PC-3 (cell line): ENCODE results near the gene BCL11B. TPM values are rescaled to one million over a fixed set of nuclear protein-coding genes. Genes with fewer than 3 reads are reported as not detected.

ENCODE experiments used
- ATAC-seq: fragments of 200-7000 bp; cut with Tn5 transposase; 2 replicates; pipeline ENCODE4 v1.9.1; 2020; ENCODE audit warnings: mild to moderate bottlenecking, moderate library complexity
- BruUV-seq: library from RNA; stranded (reverse); fragments of 400-500 nt; replicated peaks from 2 replicates; lab custom pipeline; 2021; lab: Mats Ljungman, UMichigan
- CTCF ChIA-PET: fragments of 300-600 bp; sonication (Branson Sonifier 250); formaldehyde crosslinking; loops from one replicate; lab custom pipeline; 2022; ENCODE audit warnings: antibody characterized with exemption; lab: Charles Lee
- POLR2A ChIA-PET: fragments of 300-600 bp; sonication (Branson Sonifier 250); formaldehyde crosslinking; loops from one replicate; lab custom pipeline; 2022; ENCODE audit warnings: antibody characterized with exemption; ENCODE audit not compliant: unreplicated experiment; lab: Charles Lee
- DNase-seq: peaks from one replicate; pipeline ENCODE4 v3.0.0-alpha.2; 2015
- H2AFZ ChIP-seq: fragments of 300-600 bp; sonication (generic); 2 replicates; pipeline ENCODE4 v1.6.0; 2016; ENCODE audit warnings: antibody characterized with exemption, low read length
- H3F3A ChIP-seq: fragments of 300-600 bp; sonication (generic); one replicate; pipeline ENCODE4 v1.6.0; 2017; ENCODE audit warnings: antibody characterized with exemption, low read length, control low read depth, mild to moderate bottlenecking; ENCODE audit not compliant: unreplicated experiment
- H3K27ac ChIP-seq: fragments of 300-600 bp; sonication (generic); 2 replicates; pipeline ENCODE4 v1.5.1; 2016; ENCODE audit warnings: mild to moderate bottlenecking, low read length
- H3K27me3 ChIP-seq: fragments of 300-600 bp; sonication (generic); 2 replicates; pipeline ENCODE4 v1.6.1; 2016; ENCODE audit warnings: low read length, mixed read lengths
- H3K36me3 ChIP-seq: fragments of 300-600 bp; sonication (generic); 2 replicates; pipeline ENCODE4 v1.6.1; 2016; ENCODE audit warnings: low read depth, mixed run types, low read length, mixed read lengths
- H3K4me1 ChIP-seq: fragments of 300-600 bp; sonication (generic); 2 replicates; pipeline ENCODE4 v1.5.1; 2016; ENCODE audit warnings: low read length; ENCODE audit not compliant: insufficient read depth
- H3K4me2 ChIP-seq: fragments of 300-600 bp; sonication (generic); 2 replicates; pipeline ENCODE4 v1.6.0; 2016; ENCODE audit warnings: low read length
- H3K4me3 ChIP-seq: fragments of 300-600 bp; sonication (generic); 2 replicates; pipeline ENCODE4 v1.5.1; 2016; ENCODE audit warnings: mild to moderate bottlenecking, low read length, mixed read lengths
- H3K79me2 ChIP-seq: fragments of 300-600 bp; sonication (generic); 2 replicates; pipeline ENCODE4 v1.6.1; 2017; ENCODE audit warnings: low read length, mixed read lengths
- H3K9ac ChIP-seq: fragments of 300-600 bp; sonication (generic); 2 replicates; pipeline ENCODE4 v1.6.0; 2016; ENCODE audit warnings: mild to moderate bottlenecking, low read length
- H3K9me2 ChIP-seq: fragments of 300-600 bp; sonication (generic); replicated peaks from 2 replicates; pipeline ENCODE4 v1.6.1; 2016; ENCODE audit warnings: mixed run types, low read length, mixed read lengths
- H3K9me3 ChIP-seq: fragments of 300-600 bp; sonication (generic); 2 replicates; pipeline ENCODE4 v1.6.1; 2016; ENCODE audit warnings: low read length, mixed read lengths
- H4K20me1 ChIP-seq: fragments of 300-600 bp; sonication (generic); 2 replicates; pipeline ENCODE4 v1.6.1; 2016; ENCODE audit warnings: low read length, mixed read lengths
- CTCF ChIP-seq: fragments of 300-600 bp; sonication (generic); conservative IDR thresholded peaks from 2 replicates; pipeline ENCODE4 v1.5.1; 2017; ENCODE audit warnings: antibody characterized with exemption, low read depth, mild to moderate bottlenecking, low read length
- EZH2 ChIP-seq: fragments of 300-600 bp; sonication (generic); IDR thresholded peaks from one replicate; pipeline ENCODE4 v1.6.1; 2017; ENCODE audit warnings: antibody characterized with exemption, mild to moderate bottlenecking, low read length; ENCODE audit not compliant: unreplicated experiment
- EZH2phosphoT487 ChIP-seq: fragments of 300-600 bp; sonication (generic); IDR thresholded peaks from 2 replicates; pipeline ENCODE4 v1.6.1; 2018; ENCODE audit warnings: mild to moderate bottlenecking, antibody characterized with exemption, low read length, borderline replicate concordance
- intact Hi-C: fragments of 100-400 bp; cut with micrococcal nuclease; formaldehyde crosslinking; loops from 2 replicates; pipeline ENCODE4 v1.9.0; 2023
- total RNA-seq: library from RNA; depleted of rRNA; stranded (reverse); fragments of >200 nt; gene quantifications from 2 replicates; pipeline ENCODE4 v1.2.3, GENCODE V29; 2014

The BCL11B gene
- total RNA-seq, 1 experiment from 2014 or later, result 0.73 TPM

DNA sequence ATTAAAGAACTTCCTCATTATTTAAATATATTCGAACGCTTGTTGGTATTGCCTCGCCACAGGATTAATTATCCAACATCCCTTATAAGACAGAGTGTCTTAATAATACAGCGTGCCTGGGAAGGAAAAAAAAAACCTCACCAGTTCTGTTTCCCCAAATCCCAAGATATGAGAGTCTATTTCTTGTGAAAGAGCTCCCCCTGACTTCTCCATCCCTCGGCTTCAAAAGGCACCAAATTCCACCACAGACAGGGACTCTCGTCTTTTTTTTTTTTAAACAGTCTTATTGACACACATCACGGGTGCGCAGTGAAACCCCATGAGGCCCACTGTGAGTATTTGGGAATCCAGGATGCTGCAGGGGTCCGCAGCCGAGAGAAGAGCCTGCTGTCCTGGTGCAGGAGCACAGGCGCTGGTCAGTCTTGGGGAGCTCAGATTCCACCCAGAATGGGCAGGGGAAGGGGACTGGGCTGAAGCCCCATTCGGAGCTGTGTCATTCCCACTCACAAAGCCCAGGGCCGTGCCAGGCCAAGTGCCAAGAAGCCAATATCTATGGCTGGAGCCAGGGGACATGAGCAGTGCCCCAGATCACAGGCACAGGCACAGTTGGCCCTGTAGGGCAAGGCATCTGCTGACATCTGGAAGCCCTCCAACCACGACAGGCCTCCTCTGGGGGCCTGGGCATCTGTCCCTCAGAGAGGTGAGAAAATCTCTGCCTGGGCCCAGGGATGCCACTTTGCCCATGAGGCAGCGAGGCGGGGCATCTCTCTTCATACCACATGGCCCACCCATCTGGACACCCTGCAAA lies 71.9 kb downstream of the BCL11B start:
- Histone ChIP-seq H4K20me1 (no peaks in the 10 kb centered on the region), H3F3A (no peaks in the 10 kb centered on the region), H3K4me1 (no peaks in the 10 kb centered on the region), H3K4me3 (no peak overlapping the region), H3K4me2 (no peak overlapping the region), H3K9me3 (no peaks in the 10 kb centered on the region), H3K9ac (no peak overlapping the region), H2AFZ (no peak overlapping the region), H3K27ac (no peak overlapping the region), H3K9me2 (no peaks in the 10 kb centered on the region), H3K79me2 (no peaks in the 10 kb centered on the region), H3K36me3 (no peaks in the 10 kb centered on the region), H3K27me3 (peaks cover 77% of the 10 kb centered on the region)
- POLR2A ChIA-PET, result no interaction called here
- intact Hi-C loops, result no loop called here
- ATAC-seq (no peak), DNase-seq (no peak)
- no TSS peak for BruUV-seq
- CTCF ChIA-PET, result no interaction called here
- TF ChIP-seq EZH2phosphoT487 (no peak), EZH2 (no peak), CTCF (no peak)

GRCh38 chr14:99198746-99199502 lies 73.1 kb downstream of the BCL11B start:
- no TSS peak for BruUV-seq
- no peaks in the 10 kb centered on the region for H3F3A ChIP-seq
- intact Hi-C loops, result no loop called here
- H3K9me2 ChIP-seq, result no peaks in the 10 kb centered on the region
- no peak overlapping the region for H2AFZ ChIP-seq
- no peak overlapping the region for H3K4me3 ChIP-seq
- H3K27me3 ChIP-seq, result peaks cover 85% of the 10 kb centered on the region
- ChIA-PET POLR2A (no interaction called here), CTCF (no interaction called here)
- no peaks in the 10 kb centered on the region for H3K9me3 ChIP-seq
- no peaks in the 10 kb centered on the region for H4K20me1 ChIP-seq
- no peaks in the 10 kb centered on the region for H3K4me1 ChIP-seq
- H3K4me2 ChIP-seq, result no peak overlapping the region
- DNase-seq, result no peak
- H3K79me2 ChIP-seq, result no peaks in the 10 kb centered on the region
- H3K9ac ChIP-seq, result no peak overlapping the region
- ATAC-seq, result no peak
- TF ChIP-seq CTCF, result no peak
- TF ChIP-seq EZH2phosphoT487, result no peak
- no peak for TF ChIP-seq EZH2
- H3K36me3 ChIP-seq, result no peaks in the 10 kb centered on the region
- H3K27ac ChIP-seq, result no peak overlapping the region

DNA sequence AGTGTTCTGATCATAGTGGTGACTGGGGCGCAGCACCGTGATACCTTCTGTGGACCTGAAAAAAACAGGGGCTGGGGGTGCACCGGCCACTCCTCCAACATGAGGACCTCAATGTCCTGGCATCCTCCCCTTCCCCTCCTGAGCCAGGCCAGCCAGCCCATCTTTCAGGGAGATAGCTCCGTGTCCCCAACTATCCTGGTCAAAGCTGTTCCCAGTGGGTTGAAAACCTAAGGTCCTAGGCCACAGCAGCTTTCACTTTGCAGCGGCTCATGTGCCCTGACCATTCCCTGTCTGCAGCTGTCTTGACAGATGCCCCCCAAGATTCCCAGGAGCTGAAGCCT lies 75.7 kb downstream of the BCL11B start:
- no peak overlapping the region for H3K9ac ChIP-seq
- H3K27me3 ChIP-seq, result peaks cover 81% of the 10 kb centered on the region
- H3K4me3 ChIP-seq, result no peak overlapping the region
- POLR2A ChIA-PET, result no interaction called here
- H3K27ac ChIP-seq, result no peak overlapping the region
- TF ChIP-seq CTCF (no peak), EZH2 (no peak), EZH2phosphoT487 (no peak)
- no peaks in the 10 kb centered on the region; the same call in 1 of the 2 replicates for H3K4me1 ChIP-seq
- H3K4me2 ChIP-seq, result no peak overlapping the region
- BruUV-seq, result no TSS peak
- H3K79me2 ChIP-seq, result no peaks in the 10 kb centered on the region
- no peak for ATAC-seq
- intact Hi-C loops, result no loop called here
- H3F3A ChIP-seq, result no peaks in the 10 kb centered on the region
- CTCF ChIA-PET, result no interaction called here
- H3K9me3 ChIP-seq, result no peaks in the 10 kb centered on the region
- H2AFZ ChIP-seq, result no peak overlapping the region
- DNase-seq, result no peak
- no peaks in the 10 kb centered on the region for H4K20me1 ChIP-seq
- H3K9me2 ChIP-seq, result no peaks in the 10 kb centered on the region
- no peaks in the 10 kb centered on the region for H3K36me3 ChIP-seq
